Lower leg skin (tissue), 3 donors: ENCODE data around the gene KCNJ6.

Experiments
- POLR2A ChIP-seq, 2 donors: fragments of 450-650 bp; IDR thresholded peaks; one replicate each; pipeline ENCODE4 v1.6.1; 2016 to 2017; ENCODE audit warnings: antibody characterized with exemption in 2 of 2, mild to moderate bottlenecking in 1 of 2, moderate library complexity in 1 of 2
- TF ChIP-seq, protein P1 (sequence below), 3 donors: fragments of 450-650 bp; IDR thresholded peaks; one replicate each; pipeline ENCODE4 v1.5.1; 2016; ENCODE audit warnings: antibody characterized with exemption in 3 of 3, mild to moderate bottlenecking in 3 of 3, moderate library complexity in 2 of 3

DNA sequence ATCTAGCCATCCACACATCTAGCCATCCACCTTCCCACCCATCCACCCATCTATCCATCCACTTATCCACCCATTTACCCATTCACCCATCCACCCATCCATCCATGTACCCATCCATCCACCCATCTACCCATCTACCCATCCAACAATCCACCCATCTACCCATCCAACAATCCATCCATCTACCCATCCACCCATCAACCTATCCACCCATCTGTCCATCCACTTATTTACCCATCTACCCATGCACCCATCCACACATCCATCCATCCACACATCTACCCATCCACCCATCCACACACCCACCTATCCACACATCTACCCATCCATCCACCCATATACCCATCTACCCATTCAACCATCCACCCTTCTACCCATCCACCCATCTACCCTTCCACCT is 311.3 kb downstream of the KCNJ6 start:
- TF ChIP-seq POLR2A (IDR thresholded peaks at IDR 0.05), result no peak
- TF ChIP-seq, protein P1, sequence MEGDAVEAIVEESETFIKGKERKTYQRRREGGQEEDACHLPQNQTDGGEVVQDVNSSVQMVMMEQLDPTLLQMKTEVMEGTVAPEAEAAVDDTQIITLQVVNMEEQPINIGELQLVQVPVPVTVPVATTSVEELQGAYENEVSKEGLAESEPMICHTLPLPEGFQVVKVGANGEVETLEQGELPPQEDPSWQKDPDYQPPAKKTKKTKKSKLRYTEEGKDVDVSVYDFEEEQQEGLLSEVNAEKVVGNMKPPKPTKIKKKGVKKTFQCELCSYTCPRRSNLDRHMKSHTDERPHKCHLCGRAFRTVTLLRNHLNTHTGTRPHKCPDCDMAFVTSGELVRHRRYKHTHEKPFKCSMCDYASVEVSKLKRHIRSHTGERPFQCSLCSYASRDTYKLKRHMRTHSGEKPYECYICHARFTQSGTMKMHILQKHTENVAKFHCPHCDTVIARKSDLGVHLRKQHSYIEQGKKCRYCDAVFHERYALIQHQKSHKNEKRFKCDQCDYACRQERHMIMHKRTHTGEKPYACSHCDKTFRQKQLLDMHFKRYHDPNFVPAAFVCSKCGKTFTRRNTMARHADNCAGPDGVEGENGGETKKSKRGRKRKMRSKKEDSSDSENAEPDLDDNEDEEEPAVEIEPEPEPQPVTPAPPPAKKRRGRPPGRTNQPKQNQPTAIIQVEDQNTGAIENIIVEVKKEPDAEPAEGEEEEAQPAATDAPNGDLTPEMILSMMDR (IDR thresholded peaks at IDR 0.05), result no peak
